Activated T-cell treated with anti-CD3 and anti-CD28 coated beads for 48 hours (primary cell): ENCODE results near the gene LSS.
"Not testable (repeated sequence)": the region's sequence is repeated elsewhere in the genome, so short reads cannot be mapped to it uniquely, and the experiment has no call there.

ENCODE experiments used
- DNase-seq: peaks from one replicate; pipeline ENCODE4 v3.0.0-alpha.2; 2020; ENCODE audit warnings: low read depth

Gene LSS

DNA sequence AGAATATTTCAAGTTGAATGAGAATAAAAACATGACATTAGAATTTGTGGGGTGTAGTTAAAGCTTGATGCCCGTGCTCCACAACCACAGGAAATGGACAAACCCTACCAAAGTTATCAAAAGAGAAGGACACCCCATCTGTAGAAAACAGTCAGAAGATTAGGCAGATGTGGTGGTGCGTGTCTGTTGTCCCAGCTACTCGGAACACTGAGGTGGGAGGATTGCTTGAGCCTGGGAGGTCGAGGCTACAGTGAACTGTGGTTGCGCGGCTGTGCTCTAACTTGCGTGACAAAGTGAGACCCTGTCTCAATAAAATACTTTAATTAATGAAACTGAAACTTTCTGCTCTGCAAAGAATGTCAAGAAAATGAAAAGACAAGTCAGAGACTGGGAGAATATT is 42.9 kb downstream of the LSS start:
- DNase-seq = no peak

DNA sequence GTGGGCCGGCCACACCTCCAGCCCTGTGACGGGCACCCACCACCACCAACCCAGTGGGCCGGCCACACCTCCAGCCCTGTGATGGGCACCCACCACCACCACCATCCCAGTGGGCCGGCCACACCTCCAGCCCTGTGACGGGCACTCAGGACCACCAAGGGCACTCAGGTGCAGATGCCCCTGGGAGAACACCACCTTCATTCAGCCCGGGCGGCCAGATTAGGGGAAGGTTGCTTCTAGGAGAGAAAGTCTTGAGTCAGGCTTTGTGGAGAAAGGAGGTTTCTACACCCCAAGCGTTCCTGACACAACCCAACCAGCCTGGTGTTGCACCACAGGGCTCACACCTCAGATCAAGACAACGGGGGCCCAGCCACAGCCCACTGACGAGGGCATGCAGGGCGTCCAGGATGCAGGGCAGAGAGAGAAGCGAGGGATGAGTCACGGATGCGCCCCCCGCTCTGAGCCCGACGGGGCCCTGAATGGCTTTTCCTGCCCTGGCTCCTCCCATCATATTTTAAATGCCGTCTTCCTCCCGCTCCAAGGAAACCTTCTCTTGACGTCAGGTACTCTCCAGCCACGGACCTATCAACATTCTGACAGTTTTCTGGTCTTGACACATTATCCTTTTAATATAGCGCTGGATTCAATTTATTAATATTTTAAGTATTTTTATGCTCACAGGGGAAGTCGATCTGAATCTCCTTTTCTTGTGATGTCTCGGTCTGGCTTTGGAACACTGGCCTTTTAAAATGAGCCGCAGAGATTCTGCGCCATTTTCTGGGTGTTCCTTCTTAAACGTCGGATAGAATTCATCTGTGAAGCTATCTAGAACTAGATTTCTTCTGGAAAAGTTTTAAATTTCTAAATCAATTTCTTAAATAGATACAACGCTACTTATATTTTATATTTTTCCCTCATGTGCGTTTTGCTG is 43.7 kb downstream of the LSS start:
- peak; percentile 68 for DNase-seq

- peak; percentile 46 for DNase-seq
These were observed 44.5 kb downstream of the LSS start, which contains the start of gene SPATC1L for GRCh38 chr21:46183910-46184624. TSS of gene SPATC1L (minus strand) at chr21:46184459. CDS start at chr21:46182816, 1,643 bp downstream.

- DNase-seq = not testable (repeated sequence)
These were observed 45.2 kb downstream of the LSS start for GRCh38 chr21:46183337-46183909.

- DNase-seq = no peak
These were observed 45.8 kb downstream of the LSS start for GRCh38 chr21:46182548-46183336.

GRCh38 chr21:46181953-46182547 is 46.5 kb downstream of the LSS start:
- no peak for DNase-seq

- no peak for DNase-seq
These were observed 47.1 kb downstream of the LSS start for GRCh38 chr21:46181436-46181835.

DNA sequence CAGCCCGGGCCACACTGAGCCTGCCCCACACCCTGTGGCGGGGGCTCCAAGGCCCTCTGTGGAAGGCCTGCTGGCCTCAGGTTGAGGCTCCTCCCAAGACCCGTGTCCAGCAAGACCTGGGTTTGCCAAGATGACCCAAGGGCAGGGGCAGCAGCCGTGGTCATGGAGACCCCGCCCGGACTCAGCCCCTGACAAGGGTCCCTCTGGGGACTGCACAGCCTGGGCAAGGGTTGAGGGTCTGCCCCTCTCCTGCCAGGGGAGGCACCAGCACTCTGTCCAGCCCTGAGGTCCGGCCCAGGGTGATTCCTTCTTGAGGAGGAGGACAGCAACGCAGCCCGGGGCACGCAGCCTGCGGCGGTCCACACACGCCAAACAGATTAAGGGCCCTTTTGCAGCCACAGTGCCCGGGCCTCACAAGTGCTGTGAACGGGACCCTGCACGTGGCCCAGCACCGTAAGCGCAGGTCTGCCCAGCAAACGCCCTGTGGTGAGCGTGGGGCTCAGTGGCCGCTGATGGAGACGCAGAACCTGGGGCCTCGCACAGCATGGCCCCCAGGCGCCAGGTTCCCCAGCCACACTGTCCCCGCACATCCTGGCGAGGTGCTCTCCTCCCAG is 47.7 kb downstream of the LSS start:
- no peak for DNase-seq

GRCh38 chr21:46180079-46180722 is 48.4 kb downstream of the LSS start:
- DNase-seq = no peak

DNA sequence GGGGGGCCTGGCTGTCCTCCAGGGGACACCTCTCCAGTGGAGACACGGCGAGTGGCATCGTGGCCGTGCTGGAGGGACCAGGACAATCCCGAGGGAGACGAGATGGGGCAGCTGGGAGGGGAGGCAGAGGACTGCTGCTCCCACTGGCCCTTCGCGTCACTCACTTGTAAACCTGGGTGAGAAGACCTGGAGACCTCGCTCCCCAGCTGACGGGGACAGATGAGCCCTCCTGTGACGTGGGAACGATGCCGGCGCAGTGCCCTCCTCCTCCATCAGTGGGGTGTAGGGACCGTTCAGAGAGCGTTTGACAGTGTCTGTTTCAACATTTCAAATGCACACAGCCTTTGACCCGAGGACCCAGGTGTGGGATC is 48.9 kb downstream of the LSS start:
- no peak for DNase-seq

GRCh38 chr21:46178961-46179360 is 49.6 kb downstream of the LSS start:
- no peak for DNase-seq

DNA sequence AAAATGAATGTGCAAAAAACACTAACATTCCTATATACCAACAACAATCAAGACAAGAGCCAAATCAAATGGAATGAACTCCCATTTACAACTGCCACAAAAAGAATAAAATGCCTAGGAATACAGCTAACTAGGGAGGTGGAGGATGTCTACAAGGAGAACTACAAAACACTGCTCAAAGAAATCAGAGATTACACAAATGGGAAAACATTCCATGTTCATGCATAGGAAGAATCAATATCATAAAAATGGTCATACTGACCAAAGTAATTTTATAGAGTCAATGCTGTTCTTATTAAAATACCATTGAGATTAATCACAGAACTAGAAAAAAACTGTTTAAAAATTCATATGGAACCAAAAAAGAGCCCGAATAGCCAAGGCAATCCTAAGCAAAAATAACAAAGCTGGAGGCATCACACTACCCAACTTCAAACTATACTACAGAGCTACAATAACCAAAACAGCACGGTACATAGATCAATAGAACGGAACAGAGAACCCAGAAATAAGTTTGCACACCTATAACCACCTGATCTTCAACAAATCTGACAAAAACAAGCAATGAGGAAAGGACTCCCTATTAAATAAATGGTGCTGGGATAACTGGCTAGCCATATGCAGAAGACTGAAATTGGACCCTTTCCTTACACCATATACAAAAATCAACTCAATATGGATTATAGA is 52.0 kb downstream of the LSS start:
- not testable (repeated sequence) for DNase-seq

- DNase-seq = no peak
These were observed 55.0 kb downstream of the LSS start for GRCh38 chr21:46173573-46173972.

GRCh38 chr21:46172863-46173528 is 55.6 kb downstream of the LSS start:
- DNase-seq = no peak

DNA sequence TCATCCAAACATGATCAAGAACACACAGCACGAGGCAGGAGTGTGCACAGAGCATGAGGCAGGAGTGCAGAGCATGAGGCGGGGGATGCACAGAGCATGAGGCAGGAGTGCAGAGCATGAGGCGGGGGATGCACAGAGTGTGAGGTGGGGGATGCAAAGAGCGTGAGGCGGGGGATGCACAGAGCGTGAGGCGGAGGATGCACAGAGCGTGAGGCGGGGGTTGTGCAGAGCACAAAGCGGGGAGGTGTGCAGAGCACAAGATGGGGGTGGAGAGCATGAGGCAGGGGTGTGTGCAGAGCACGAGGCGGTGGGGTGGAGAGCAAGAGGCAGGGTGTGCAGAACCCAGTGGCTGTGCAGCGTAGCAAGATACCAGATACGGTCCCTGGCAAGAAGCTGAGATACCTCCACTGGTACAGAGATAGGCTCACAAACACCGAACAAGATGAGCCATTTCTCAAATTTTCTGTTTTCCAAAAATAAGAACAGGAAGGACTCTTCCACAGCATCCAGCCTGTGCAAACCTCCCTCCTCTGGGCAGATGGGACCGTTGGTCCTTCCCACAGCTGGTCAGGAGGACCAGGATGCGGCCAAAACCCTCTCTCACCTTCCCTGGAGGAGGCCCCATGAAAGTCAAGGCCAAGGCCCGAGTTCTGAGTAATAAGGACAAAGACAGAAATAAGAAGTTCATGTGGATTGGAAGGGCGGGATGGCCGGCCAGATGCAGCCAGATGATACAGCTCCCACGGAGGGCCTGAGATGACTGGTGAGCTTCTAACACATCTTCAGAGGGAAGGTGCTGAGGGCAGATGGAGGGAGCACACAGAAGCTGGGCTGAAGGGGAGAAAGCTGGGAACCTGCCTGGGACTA is 56.3 kb downstream of the LSS start:
- DNase-seq = no peak

DNA sequence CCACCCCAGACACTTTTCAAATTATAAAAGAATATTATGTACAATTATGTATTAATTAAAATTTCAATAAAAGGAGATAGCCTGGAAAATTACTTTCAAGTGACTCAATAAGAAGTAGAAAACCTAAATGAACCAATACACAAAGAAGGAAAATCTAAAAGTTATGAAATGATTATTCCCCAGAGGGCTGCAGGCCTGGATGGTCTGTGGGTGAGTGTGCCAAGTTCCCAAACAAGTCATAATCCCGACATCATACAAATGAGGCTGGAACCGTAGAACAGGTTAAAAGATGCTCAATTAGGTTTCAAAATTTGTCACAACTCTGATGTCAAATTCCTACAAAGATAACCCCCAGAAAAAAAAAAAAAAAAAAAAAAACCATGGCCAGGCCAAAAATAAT is 57.0 kb downstream of the LSS start:
- DNase-seq = no peak

DNA sequence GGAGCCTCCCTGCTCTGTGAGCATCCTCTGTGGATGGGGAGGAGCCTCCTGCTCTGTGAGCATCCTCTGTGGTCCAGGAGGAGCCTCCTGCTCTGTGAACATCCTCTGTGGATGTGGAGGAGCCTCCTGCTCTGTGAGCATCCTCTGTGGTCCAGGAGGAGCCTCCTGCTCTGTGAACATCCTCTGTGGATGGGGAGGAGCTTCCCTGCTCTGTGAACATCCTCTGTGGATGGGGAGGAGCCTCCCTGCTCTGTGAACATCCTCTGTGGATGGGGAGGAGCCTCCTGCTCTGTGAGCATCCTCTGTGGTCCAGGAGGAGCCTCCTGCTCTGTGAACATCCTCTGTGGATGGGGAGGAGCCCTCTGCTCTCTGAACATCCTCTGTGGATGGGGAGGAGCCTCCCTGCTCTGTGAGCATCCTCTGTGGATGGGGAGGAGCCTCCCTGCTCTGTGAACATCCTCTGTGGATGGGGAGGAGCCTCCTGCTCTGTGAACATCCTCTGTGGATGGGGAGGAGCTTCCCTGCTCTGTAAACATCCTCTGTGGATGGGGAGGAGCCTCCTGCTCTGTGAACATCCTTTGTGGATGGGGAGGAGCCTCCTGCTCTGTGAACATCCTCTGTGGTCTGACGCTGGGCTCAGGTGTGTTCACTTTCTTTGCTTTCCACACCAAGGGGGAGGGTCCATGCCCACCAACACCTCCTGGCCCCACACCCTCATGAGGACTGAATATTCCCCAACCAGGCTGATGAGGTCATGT is 58.0 kb downstream of the LSS start:
- not testable (repeated sequence) for DNase-seq
